SK-N-SH (cell line): ENCODE data around the gene VPS4B. TPM values are rescaled to one million over a fixed set of nuclear protein-coding genes. Genes with fewer than 3 reads are reported as not detected.

Experiments used
- CTCF ChIA-PET: fragments of 300-600, 350-600 bp; formaldehyde crosslinking; extraction: SDS; loops from one replicate; lab custom pipeline; 2021; lab: Yijun Ruan, JAX
- POLR2A ChIA-PET: fragments of 350-600 bp; sonication (Branson Sonifier 250); formaldehyde crosslinking; extraction: SDS; loops from one replicate; lab custom pipeline; 2020; ENCODE audit warnings: antibody characterized with exemption, inconsistent platforms; lab: Yijun Ruan, JAX
- DNase-seq: peaks from one replicate; pipeline ENCODE4 v3.0.0; 2012
- H2AFZ ChIP-seq: fragments of 200-600 bp; sonication (generic); 2 replicates; pipeline ENCODE4 v1.8.1; 2016; ENCODE audit warnings: antibody characterized with exemption, mild to moderate bottlenecking, low read depth
- H3F3A ChIP-seq: fragments of 200-600 bp; sonication (generic); replicated peaks from 2 replicates; pipeline ENCODE3; 2016; ENCODE audit warnings: antibody characterized with exemption, mild to moderate bottlenecking; ENCODE audit not compliant: insufficient read depth
- H3K27ac ChIP-seq, 2 experiments: fragments of 200-500 bp in 1 of 2; fragments of 200-600 bp in 1 of 2; sonication (Bioruptor generic) in 1 of 2; sonication (generic), shearing (Covaris generic) in 1 of 2; 2 replicates each; pipeline versions ENCODE4 v1.5.1 to v1.6.1; 2014 to 2016; ENCODE audit warnings: low read depth in 2 of 2, inconsistent platforms in 1 of 2, low read length in 1 of 2, mild to moderate bottlenecking in 1 of 2, mixed read lengths in 1 of 2
- H3K27me3 ChIP-seq: fragments of 200-600 bp; sonication (generic), shearing (Covaris generic); 2 replicates; pipeline ENCODE4 v1.6.1; 2016; ENCODE audit warnings: mixed run types; ENCODE audit not compliant: insufficient read depth
- H3K36me3 ChIP-seq, 2 experiments: fragments of 200-500 bp in 1 of 2; fragments of 200-600 bp in 1 of 2; sonication (Bioruptor generic) in 1 of 2; sonication (generic) in 1 of 2; replicated peaks in 1 of 2; 2 replicates each; pipeline versions ENCODE3 to v1.5.1; 2014 to 2016; ENCODE audit warnings: low read length in 1 of 2, mild to moderate bottlenecking in 1 of 2; ENCODE audit not compliant: insufficient read depth in 2 of 2, control insufficient read depth in 1 of 2
- H3K4me1 ChIP-seq, 2 experiments: fragments of 200-500 bp in 1 of 2; fragments of 200-600 bp in 1 of 2; sonication (Bioruptor generic) in 1 of 2; sonication (generic), shearing (Covaris generic) in 1 of 2; 2 replicates each; pipeline versions ENCODE4 v1.5.1 to v1.6.1; 2014 to 2016; ENCODE audit warnings: low read depth in 1 of 2, low read length in 1 of 2, mixed run types in 1 of 2; ENCODE audit not compliant: insufficient read depth in 2 of 2, control insufficient read depth in 1 of 2
- H3K4me2 ChIP-seq: fragments of 200-600 bp; sonication (generic), shearing (Covaris generic); 2 replicates; pipeline ENCODE4 v1.6.1; 2017; ENCODE audit warnings: mixed run types
- H3K4me3 ChIP-seq, 2 experiments: fragments of 200-500 bp in 1 of 2; fragments of 200-600 bp in 1 of 2; sonication (Bioruptor generic) in 1 of 2; sonication (generic), shearing (Covaris generic) in 1 of 2; 2 replicates each; pipeline versions ENCODE4 v1.5.1 to v1.8.1; 2014 to 2016; ENCODE audit warnings: low read depth in 2 of 2, inconsistent platforms in 1 of 2, low read length in 1 of 2, mild to moderate bottlenecking in 1 of 2, mixed read lengths in 1 of 2, moderate library complexity in 1 of 2
- H3K79me2 ChIP-seq: fragments of 200-600 bp; sonication (generic); 2 replicates; pipeline ENCODE4 v1.8.1; 2017; ENCODE audit warnings: mild to moderate bottlenecking; ENCODE audit not compliant: insufficient read depth
- H3K9ac ChIP-seq: fragments of 200-600 bp; sonication (generic); 2 replicates; pipeline ENCODE4 v1.6.1; 2017; ENCODE audit warnings: mixed run types
- H3K9me2 ChIP-seq: fragments of 200-600 bp; sonication (generic); 2 replicates; pipeline ENCODE4 v1.6.1; 2017; ENCODE audit warnings: mixed run types
- H3K9me3 ChIP-seq: fragments of 200-600 bp; sonication (generic); 2 replicates; pipeline ENCODE4 v1.6.1; 2017; ENCODE audit warnings: mixed run types, mild to moderate bottlenecking, moderate library complexity
- H4K20me1 ChIP-seq: fragments of 200-600 bp; sonication (generic); 2 replicates; pipeline ENCODE4 v1.6.1; 2017; ENCODE audit warnings: mild to moderate bottlenecking, mixed run types; ENCODE audit not compliant: insufficient read depth
- CHD2 ChIP-seq: fragments of 150-350 bp; IDR thresholded peaks from 2 replicates; pipeline ENCODE4 v1.6.1; 2018; ENCODE audit warnings: low read length; ENCODE audit not compliant: partially characterized antibody
- CTCF ChIP-seq: fragments of 200-600 bp; sonication (generic); IDR thresholded peaks from 2 replicates; pipeline ENCODE4 v1.6.1; 2017; ENCODE audit warnings: antibody characterized with exemption, mild to moderate bottlenecking, moderate library complexity
- FOSL2 ChIP-seq: IDR thresholded peaks from 2 replicates; pipeline ENCODE4 v1.4.0; 2012; ENCODE audit warnings: low read depth, mild to moderate bottlenecking, moderate library complexity, borderline replicate concordance
- FOXJ3 ChIP-seq: sonication (generic); formaldehyde crosslinking; IDR thresholded peaks from 2 replicates; pipeline ENCODE4 v1.5.1; 2020; ENCODE audit warnings: mild to moderate bottlenecking, missing genetic modification reagents
- FOXM1 ChIP-seq: IDR thresholded peaks from 2 replicates; pipeline ENCODE4 v1.4.0; 2012; ENCODE audit warnings: low read depth, mild to moderate bottlenecking
- GABPA ChIP-seq: IDR thresholded peaks from 2 replicates; pipeline ENCODE4 v1.4.0; 2012; ENCODE audit warnings: low read depth, mild to moderate bottlenecking
- GATA2 ChIP-seq: sonication (generic); formaldehyde crosslinking; IDR thresholded peaks from 2 replicates; pipeline ENCODE4 v1.5.0; 2020; ENCODE audit warnings: mild to moderate bottlenecking, missing genetic modification reagents
- IRF3 ChIP-seq: fragments of 150-350 bp; IDR thresholded peaks from 2 replicates; pipeline ENCODE4 v1.6.1; 2016; ENCODE audit warnings: mild to moderate bottlenecking, low read depth, low read length
- MEF2A ChIP-seq: IDR thresholded peaks from 2 replicates; pipeline ENCODE4 v1.4.0; 2012; ENCODE audit warnings: low read depth, borderline replicate concordance
- MXI1 ChIP-seq: IDR thresholded peaks from 2 replicates; pipeline ENCODE4 v1.6.1; 2012; ENCODE audit warnings: mild to moderate bottlenecking, low read depth, low read length, improper control_type of control experiment
- NFIC ChIP-seq: IDR thresholded peaks from 2 replicates; pipeline ENCODE4 v1.4.0; 2012; ENCODE audit warnings: borderline replicate concordance
- NRF1 ChIP-seq: IDR thresholded peaks from 2 replicates; pipeline ENCODE4 v1.6.1; 2012; ENCODE audit warnings: low read depth, mild to moderate bottlenecking, low read length
- POLR2AphosphoS5 ChIP-seq: IDR thresholded peaks from 2 replicates; pipeline ENCODE4 v1.6.1; 2012; ENCODE audit warnings: low read depth, low read length
- REST ChIP-seq: IDR thresholded peaks from 2 replicates; pipeline ENCODE4 v1.6.1; 2012; ENCODE audit warnings: mild to moderate bottlenecking, low read depth, low read length, moderate library complexity
- RXRA ChIP-seq: IDR thresholded peaks from 2 replicates; pipeline ENCODE4 v1.4.0; 2012; ENCODE audit warnings: low read depth, mild to moderate bottlenecking, borderline replicate concordance
- TAF1 ChIP-seq: IDR thresholded peaks from 2 replicates; pipeline ENCODE4 v1.6.1; 2012; ENCODE audit warnings: low read depth, mild to moderate bottlenecking, low read length, moderate library complexity, borderline replicate concordance
- TEAD4 ChIP-seq: IDR thresholded peaks from 2 replicates; pipeline ENCODE4 v1.4.0; 2012; ENCODE audit warnings: mild to moderate bottlenecking, borderline replicate concordance; ENCODE audit not compliant: insufficient read depth
- USF1 ChIP-seq: IDR thresholded peaks from 2 replicates; pipeline ENCODE4 v1.4.0; 2012; ENCODE audit warnings: low read depth, borderline replicate concordance
- ZBTB33 ChIP-seq: IDR thresholded peaks from 2 replicates; pipeline ENCODE4 v1.4.0; 2012; ENCODE audit warnings: low read depth, borderline replicate concordance
- WGBS: methylation state at CpG from one replicate; pipeline ENCODE4 v1.1.6; 2017; ENCODE audit warnings: low lambda C conversion rate; 5-methylcytosine and 5-hydroxymethylcytosine counted together
- polyA plus RNA-seq, 3 experiments: library from polyadenylated mRNA; depleted of rRNA; stranded (reverse); fragments of >200 nt; gene quantifications; 2 replicates each; pipeline ENCODE4 v1.2.3, GENCODE V29; 2012

Gene VPS4B
- polyA plus RNA-seq, 1 of the 3 experiments (the other 2 are of a cell fraction) = 15.0 TPM

- 77% methylated on average over 5 of the region's 5 CpGs for WGBS
- CTCF ChIA-PET = interaction anchor here (0.8 to 2.1 kb wide), 2 partner anchors 8 to 9 kb away, joined by 3 to 8 read pairs; no protein-coding TSS in a partner anchor
These were observed 24.8 kb upstream of the VPS4B start for GRCh38 chr18:63447066-63447465.

More at GRCh38 chr18:63447066-63447465, 24.8 kb upstream of the VPS4B start:
- H3K9ac ChIP-seq = no peak overlapping the region
- H3F3A ChIP-seq = no peaks in the 10 kb centered on the region
- no peaks in the 10 kb centered on the region for H3K79me2 ChIP-seq
- no peaks in the 10 kb centered on the region for H3K27me3 ChIP-seq
- no peak overlapping the region for H3K27ac ChIP-seq
- H3K9me2 ChIP-seq = no peaks in the 10 kb centered on the region
- TF ChIP-seq RXRA = no peak
- TF ChIP-seq ZBTB33 = no peak
- no peak for TF ChIP-seq FOXJ3 (CRISPR knock-in tag)
- TF ChIP-seq MEF2A = no peak
- TF ChIP-seq REST = no peak
- TF ChIP-seq POLR2AphosphoS5 = no peak
- no peak for TF ChIP-seq GATA2 (CRISPR knock-in tag)
- no peak for TF ChIP-seq NRF1
- no peak for TF ChIP-seq IRF3
- TF ChIP-seq NFIC = no peak
- no peak for TF ChIP-seq FOXM1
- no peak for TF ChIP-seq FOSL2
- no peak for TF ChIP-seq TEAD4
- no peak for TF ChIP-seq GABPA
- TF ChIP-seq TAF1 = no peak
- no peak for TF ChIP-seq CHD2
- no peak for TF ChIP-seq USF1
- TF ChIP-seq MXI1 = no peak
- TF ChIP-seq CTCF = no peak
- TF ChIP-seq, all 33 proteins: peak for 0
- DNase-seq = no peak
- no peaks in the 10 kb centered on the region for H3K4me1 ChIP-seq
- H3K9me3 ChIP-seq = no peaks in the 10 kb centered on the region
- no peak overlapping the region for H2AFZ ChIP-seq
- H4K20me1 ChIP-seq = no peaks in the 10 kb centered on the region
- H3K4me3 ChIP-seq = no peak overlapping the region
- POLR2A ChIA-PET = no interaction called here
- H3K36me3 ChIP-seq = no peaks in the 10 kb centered on the region
- H3K4me2 ChIP-seq = no peak overlapping the region
